Dermis microvascular lymphatic vessel endothelial cell (primary cell): ENCODE measurements around the gene PTBP1. TPM values are rescaled to one million over a fixed set of nuclear protein-coding genes. Genes with fewer than 3 reads are reported as not detected.

Experiments
- DNase-seq, 2 donors: peaks; one replicate each; pipeline versions ENCODE4 v3.0.0 to v3.0.0-alpha.2; 2010; ENCODE audit warnings: low read depth in 2 of 2
- total RNA-seq: library from RNA; depleted of rRNA; stranded (reverse); fragments of >200 nt; gene quantifications from 2 replicates; pipeline ENCODE4 v1.2.1, GENCODE V29; 2014

Gene PTBP1
- total RNA-seq, result 128 and 154 TPM in 2 replicates

GRCh38 chr19:796692-797527, at the start of gene PTBP1:
Gene PTBP1, plus strand, starts transcription at chr19:797452. Its CDS starts 46 bp downstream, at chr19:797498.
- DNase-seq, result peak; percentile 100

DNA sequence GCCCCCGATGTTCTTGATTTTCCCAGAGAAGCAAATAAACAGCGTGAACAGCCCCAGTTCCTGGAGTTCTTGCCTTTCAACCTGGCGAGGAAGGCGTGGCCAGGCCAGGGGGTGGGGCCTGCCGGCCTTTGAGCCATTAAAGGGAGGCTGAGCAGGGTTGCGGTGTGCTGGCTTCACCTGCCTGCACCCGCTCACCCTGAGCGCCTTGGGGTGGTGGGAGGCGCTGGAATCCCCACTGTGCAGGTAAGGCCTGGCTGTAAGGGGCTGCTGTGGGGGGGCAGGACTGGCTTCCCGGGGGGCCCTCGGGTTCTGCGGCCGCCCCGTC, 49.0 kb upstream of the PTBP1 start:
- DNase-seq, result no peak

DNA sequence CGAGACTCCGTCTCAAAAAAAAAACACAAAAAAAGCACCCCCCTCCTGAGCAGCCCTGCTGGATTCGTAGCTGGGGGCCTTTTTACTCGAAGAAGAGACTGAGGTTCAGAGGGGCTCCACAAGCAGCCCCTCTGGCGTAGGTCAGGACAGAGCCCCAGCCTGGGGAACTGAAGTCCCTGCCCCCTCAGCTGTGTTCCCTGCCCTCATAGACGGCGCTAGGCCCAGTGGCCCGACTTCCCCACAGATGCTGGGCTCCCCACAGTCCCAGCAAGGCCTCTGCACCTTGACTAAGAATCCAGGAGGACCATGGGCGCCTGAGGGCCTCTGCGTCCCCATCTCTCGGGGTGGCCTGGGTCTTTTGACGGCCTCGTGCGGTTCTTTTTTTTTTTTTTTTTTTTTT, 47.4 kb upstream of the PTBP1 start:
- DNase-seq, result no peak

DNA sequence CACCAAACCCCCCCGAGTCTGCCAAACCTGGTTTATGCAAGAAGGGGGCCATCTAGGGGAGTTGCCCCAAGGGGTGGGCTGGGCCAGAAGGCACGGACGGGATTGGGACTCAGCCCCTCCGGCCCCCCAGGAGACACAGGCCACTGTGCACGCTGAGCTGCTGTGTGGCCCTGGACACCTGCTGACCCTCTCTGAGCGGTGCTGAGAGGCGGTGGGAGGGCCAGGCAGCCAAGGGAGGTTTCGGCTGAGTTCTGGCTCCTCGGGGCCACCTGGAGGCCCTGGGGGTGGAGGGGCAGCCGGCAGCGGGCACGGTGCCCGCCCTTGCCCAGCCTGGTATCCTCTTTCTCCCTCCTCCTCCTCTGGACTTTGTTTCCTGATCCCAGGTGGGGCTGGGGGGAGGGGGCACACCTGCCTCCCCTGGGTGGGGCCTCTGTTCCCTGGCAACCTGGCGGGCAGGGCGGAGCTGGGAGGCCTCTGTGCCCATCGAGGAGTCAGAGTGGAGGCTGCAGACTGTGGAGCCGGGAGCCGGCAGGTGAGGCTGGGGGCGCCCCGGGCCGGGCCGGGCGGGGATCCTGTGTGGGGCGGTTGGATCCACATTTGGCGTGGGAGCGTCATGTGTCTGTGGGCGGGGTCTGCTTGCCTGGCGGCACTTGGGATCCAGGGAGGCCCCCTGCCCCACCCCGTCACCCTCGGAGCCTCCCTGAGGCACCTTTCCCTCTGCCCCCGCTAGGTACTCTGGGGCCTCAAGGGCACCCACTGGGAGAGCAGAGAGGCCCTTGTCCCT, 46.4 kb upstream of the PTBP1 start, which contains the start of gene MISP:
Gene MISP (plus strand): TSS at position 473 of the 784 bp plus-strand sequence. CDS start 5,835 bp downstream, outside the sequence.
- DNase-seq, result no peak

GRCh38 chr19:751501-752341, 45.5 kb upstream of the PTBP1 start:
- DNase-seq, result peak in 1 of 2 donors; percentile 17

GRCh38 chr19:752652-753517, 44.4 kb upstream of the PTBP1 start:
- peak in 1 of 2 donors; percentile 43 for DNase-seq

DNA sequence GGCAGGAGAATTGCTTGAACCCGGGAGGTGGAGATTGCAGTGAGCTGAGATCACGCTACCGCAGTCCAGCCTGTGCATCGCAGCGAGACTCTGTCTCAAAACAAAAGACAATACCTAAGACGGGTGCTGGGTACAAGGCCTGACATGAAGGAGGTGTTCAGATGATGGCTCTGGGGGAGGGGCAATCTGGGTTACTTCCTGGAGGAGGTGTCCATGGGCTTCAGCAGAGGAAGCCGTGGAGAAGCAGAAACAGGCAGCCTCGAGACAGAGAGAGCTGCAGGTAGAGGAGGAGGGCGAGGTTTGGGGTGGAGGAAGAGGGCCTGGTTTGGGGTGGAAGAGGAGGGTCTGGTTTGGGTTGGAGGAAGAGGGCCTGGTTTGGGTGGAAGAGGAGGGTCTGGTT, 42.7 kb upstream of the PTBP1 start:
- no peak for DNase-seq

- DNase-seq, result no peak
Measured at GRCh38 chr19:755063-755462, 42.2 kb upstream of the PTBP1 start.

DNA sequence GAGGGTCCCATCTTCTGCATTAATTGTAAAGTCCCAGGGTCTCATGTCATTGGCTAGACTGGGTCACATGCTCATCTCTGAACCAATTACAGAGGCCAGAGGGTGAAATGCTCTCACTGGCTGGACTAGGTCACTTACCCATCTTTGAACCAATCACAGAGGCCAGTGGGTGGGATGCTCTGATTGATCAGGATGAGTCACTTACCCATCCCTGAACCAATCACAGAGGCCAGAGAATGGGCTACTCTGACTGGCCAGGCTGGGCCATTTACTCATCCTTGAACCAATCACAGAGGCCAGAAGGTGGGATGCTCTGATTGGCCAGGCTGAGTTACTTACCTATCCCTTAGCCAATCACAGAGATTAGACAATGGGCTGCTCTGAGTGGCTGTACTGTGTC, 41.0 kb upstream of the PTBP1 start:
- DNase-seq, result peak in 1 of 2 donors; percentile 65

GRCh38 chr19:756821-757688, 40.2 kb upstream of the PTBP1 start:
- no peak for DNase-seq

DNA sequence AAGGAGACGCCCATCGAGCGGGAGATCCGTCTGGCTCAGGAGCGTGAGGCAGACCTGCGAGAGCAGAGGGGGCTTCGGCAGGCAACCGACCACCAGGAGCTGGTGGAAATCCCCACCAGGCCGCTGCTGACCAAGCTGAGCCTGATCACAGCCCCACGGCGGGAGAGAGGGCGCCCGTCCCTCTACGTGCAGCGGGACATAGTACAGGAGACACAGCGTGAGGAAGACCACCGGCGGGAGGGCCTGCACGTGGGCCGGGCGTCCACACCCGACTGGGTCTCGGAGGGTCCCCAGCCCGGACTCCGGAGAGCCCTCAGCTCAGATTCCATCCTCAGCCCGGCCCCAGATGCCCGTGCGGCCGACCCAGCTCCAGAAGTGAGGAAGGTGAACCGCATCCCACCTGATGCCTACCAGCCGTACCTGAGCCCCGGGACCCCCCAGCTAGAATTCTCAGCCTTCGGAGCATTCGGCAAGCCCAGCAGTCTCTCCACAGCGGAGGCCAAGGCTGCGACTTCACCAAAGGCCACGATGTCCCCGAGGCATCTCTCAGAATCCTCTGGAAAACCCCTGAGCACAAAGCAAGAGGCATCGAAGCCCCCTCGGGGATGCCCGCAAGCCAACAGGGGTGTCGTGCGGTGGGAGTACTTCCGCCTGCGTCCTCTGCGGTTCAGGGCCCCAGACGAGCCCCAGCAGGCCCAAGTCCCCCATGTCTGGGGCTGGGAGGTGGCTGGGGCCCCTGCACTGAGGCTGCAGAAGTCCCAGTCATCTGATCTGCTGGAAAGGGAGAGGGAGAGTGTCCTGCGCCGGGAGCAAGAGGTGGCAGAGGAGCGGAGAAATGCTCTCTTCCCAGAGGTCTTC, 39.2 kb upstream of the PTBP1 start:
- DNase-seq, result no peak

DNA sequence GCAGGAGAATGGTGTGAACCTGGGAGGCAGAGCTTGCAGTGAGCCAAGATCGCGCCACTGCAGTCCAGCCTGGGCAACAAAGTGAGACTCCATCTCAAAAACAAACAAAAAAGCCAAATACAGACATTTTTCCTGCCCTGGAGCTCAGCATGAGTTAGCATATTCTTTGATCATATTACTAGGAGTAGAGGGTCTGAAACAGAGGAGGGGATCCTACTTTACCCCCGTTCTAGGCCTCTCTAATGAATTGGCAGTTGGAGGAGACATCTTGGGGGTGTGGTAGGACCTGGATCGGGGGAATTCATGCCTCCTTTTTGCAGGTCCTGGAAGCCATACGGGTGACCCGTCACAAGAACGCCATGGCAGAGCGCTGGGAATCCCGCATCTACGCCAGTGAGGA, 34.1 kb upstream of the PTBP1 start:
- DNase-seq, result no peak

DNA sequence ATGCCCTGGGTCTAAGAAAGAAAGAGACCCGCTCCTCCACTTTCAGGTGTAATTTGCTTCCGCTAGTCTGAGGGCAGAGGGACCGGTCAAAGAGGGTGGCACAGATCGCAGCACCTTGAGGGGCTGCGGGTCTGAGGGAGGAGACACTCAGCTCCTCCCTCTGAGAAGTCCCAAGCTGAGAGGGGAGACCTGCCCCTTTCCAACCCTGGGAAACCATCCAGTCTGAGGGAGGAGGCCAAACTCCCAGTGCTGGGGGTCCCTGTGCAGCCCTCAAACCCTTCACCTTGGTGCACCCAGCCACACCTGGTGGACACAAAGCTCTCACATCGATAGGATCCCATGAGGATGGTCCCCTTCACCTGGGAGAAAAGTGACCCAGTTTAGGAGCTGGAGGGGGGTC, 33.4 kb upstream of the PTBP1 start:
- no peak for DNase-seq

DNA sequence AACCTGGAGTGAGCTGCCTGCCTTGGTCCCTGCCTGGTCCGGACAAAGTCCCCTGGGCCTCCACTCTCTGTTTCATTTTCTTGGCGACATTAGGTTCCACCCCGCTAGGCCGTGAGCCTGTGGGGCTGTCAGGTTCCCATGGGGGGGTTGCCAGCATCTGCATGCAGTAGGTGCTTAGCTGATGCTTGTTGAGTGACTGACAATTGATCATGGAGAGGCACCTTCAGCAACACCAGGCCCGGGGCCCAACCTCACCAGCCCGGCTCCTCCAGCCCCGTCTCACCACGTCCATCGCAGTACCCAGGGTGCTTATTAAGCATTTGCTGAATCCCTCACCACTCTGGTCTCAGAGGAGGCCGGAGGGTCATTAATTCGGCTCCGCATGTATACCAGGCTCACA, 33.0 kb upstream of the PTBP1 start:
- no peak for DNase-seq

GRCh38 chr19:765179-765738, 32.0 kb upstream of the PTBP1 start:
- DNase-seq, result no peak

DNA sequence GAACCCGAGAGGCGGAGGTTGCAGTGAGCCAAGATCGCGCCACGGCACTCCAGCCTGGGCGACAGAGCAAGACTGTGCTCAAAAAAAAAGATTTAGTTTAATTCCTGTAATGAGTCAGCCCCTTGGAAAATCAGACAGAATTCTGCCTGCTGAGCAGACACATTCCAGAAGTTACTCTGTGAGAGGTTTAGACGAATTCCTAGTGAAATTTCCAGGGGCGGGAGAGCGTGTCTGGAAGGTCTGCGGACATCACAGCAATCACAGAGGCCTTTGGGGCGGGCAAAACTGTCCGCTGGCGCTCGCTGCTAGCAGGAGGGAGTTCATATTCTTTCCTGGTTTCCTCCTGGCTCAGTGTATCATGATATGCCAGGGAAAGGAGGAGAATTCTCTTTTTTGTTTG, 28.8 kb upstream of the PTBP1 start:
- no peak for DNase-seq

- no peak for DNase-seq
Measured at GRCh38 chr19:769616-770015, 27.6 kb upstream of the PTBP1 start.

- peak; percentile 63 to 74 for DNase-seq
Measured at GRCh38 chr19:771332-771785, 25.9 kb upstream of the PTBP1 start.
